ENCODE data around the gene KCNK2.

The KCNK2 gene

GRCh38 chr1:215210167-215210566, 127.6 kb downstream of the KCNK2 start:
- no peak for DNase-seq (ENCODE audit: low read depth)
- no peak for TF ChIP-seq CTCF (conservative IDR thresholded peaks at IDR 0.05; ENCODE audit: low read length)
- no peak overlapping the region for H3K4me3 ChIP-seq (ENCODE audit: low read length)

GRCh38 chr1:215215846-215216245, 133.3 kb downstream of the KCNK2 start:
- no peak overlapping the region for H3K4me3 ChIP-seq (ENCODE audit: low read length)
- no peak for TF ChIP-seq CTCF (conservative IDR thresholded peaks at IDR 0.05; ENCODE audit: low read length)
- no peak for DNase-seq (ENCODE audit: low read depth)

DNA sequence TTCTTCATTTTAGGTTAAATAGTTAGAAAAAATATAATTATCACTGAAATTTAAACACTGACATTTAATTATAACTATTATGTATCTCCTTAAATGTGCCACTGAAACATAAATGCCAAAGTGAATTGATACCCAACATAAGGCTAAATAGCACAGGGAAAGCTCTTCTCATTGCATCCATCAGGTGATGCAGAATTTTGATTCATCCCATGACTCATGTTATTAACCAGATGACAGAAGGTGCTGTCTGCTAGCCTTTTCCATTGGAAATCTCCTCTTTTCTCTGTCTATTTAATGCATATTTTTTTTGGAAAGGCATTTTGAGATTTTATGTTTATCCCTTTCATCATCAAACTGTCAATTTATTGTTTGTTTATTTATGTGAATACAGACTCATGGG, 136.8 kb downstream of the KCNK2 start:
- no peak for TF ChIP-seq CTCF (conservative IDR thresholded peaks at IDR 0.05; ENCODE audit: low read length)
- no peak overlapping the region for H3K4me3 ChIP-seq (ENCODE audit: low read length)
- no peak for DNase-seq (ENCODE audit: low read depth)

GRCh38 chr1:215220346-215220745, 137.8 kb downstream of the KCNK2 start:
- H3K4me3 ChIP-seq (ENCODE audit: low read length): no peak overlapping the region
- no peak for DNase-seq (ENCODE audit: low read depth)
- no peak for TF ChIP-seq CTCF (conservative IDR thresholded peaks at IDR 0.05; ENCODE audit: low read length)

- DNase-seq (ENCODE audit: low read depth): no peak
- TF ChIP-seq CTCF (conservative IDR thresholded peaks at IDR 0.05; ENCODE audit: low read length): no peak
- H3K4me3 ChIP-seq (ENCODE audit: low read length): no peak overlapping the region
Measured at GRCh38 chr1:215226757-215227156, 144.2 kb downstream of the KCNK2 start.

GRCh38 chr1:215228193-215228592, 145.7 kb downstream of the KCNK2 start:
- DNase-seq (ENCODE audit: low read depth): no peak
- no peak for TF ChIP-seq CTCF (conservative IDR thresholded peaks at IDR 0.05; ENCODE audit: low read length)
- no peak overlapping the region for H3K4me3 ChIP-seq (ENCODE audit: low read length)

- no peak for DNase-seq (ENCODE audit: low read depth)
- no peak overlapping the region for H3K4me3 ChIP-seq (ENCODE audit: low read length)
- no peak for TF ChIP-seq CTCF (conservative IDR thresholded peaks at IDR 0.05; ENCODE audit: low read length)
Measured at GRCh38 chr1:215241451-215241850, 158.9 kb downstream of the KCNK2 start.
